K562 (cell line): ENCODE measurements around the gene CAMK2N1. TPM values are rescaled to one million over a fixed set of nuclear protein-coding genes. Genes with fewer than 3 reads are reported as not detected.

Source experiments
- ATAC-seq: fragments of 200-7000 bp; cut with Tn5 transposase; 3 replicates; pipeline ENCODE4 v1.9.1; 2020; ENCODE audit warnings: moderate library complexity
- BruUV-seq: library from RNA; stranded (reverse); fragments of 400-500 nt; replicated peaks from 2 replicates; lab custom pipeline; 2021; lab: Mats Ljungman, UMichigan
- CTCF ChIA-PET: fragments of 300-600 bp; formaldehyde crosslinking; extraction: SDS; loops from one replicate; lab custom pipeline; 2021; ENCODE audit warnings: low intra/inter-chr PET ratio; lab: Yijun Ruan, JAX
- POLR2A ChIA-PET: fragments of 300-600, 350-650 bp; sonication (Branson Sonifier 250); formaldehyde crosslinking; extraction: SDS; loops from one replicate; lab custom pipeline; 2021; ENCODE audit warnings: antibody characterized with exemption, inconsistent platforms; lab: Yijun Ruan, JAX
- DNase-seq, 4 experiments: peaks; one replicate each; pipeline versions ENCODE4 v3.0.0 to v3.0.0-alpha.2; 2011 to 2018; ENCODE audit warnings: low spot score in 3 of 4, mixed read lengths in 3 of 4; ENCODE audit errors: extremely low read depth in 1 of 4
- FAIRE-seq: peaks from 2 replicates; lab custom pipeline; 2011; peaks lifted over from hg19 to GRCh38; lab: Jason Lieb, UNC
- H2AFZ ChIP-seq: 2 replicates; pipeline ENCODE4 v1.6.0; 2011; ENCODE audit warnings: low read depth, low read length, control low read depth, inconsistent platforms
- H3K27ac ChIP-seq: fragments of 200-600 bp; 3 replicates; pipeline ENCODE4 v1.8.0; 2011; ENCODE audit warnings: low read depth, mild to moderate bottlenecking, control low read depth, inconsistent platforms, low read length, moderate library complexity, mixed read lengths; ENCODE audit errors: extremely low read depth
- H3K27me3 ChIP-seq, 2 experiments: fragments of 300-600 bp in 1 of 2; 2 replicates in 1 of 2; 3 replicates in 1 of 2; pipeline versions ENCODE4 v1.6.0 to v1.8.0; 2011; ENCODE audit warnings: inconsistent platforms in 2 of 2, low read length in 2 of 2, mild to moderate bottlenecking in 1 of 2, mixed read lengths in 1 of 2, moderate library complexity in 1 of 2; ENCODE audit not compliant: control insufficient read depth in 2 of 2, insufficient read depth in 2 of 2
- H3K36me3 ChIP-seq: fragments of 300-600 bp; 3 replicates; pipeline ENCODE4 v1.8.0; 2011; ENCODE audit warnings: mild to moderate bottlenecking, low read length, inconsistent platforms; ENCODE audit not compliant: control insufficient read depth, insufficient read depth
- H3K4me1 ChIP-seq, 2 experiments: fragments of 200-600 bp in 1 of 2; replicated peaks in 1 of 2; 2 replicates in 1 of 2; 3 replicates in 1 of 2; pipeline versions ENCODE4 v1.5.1 to v1.8.0; 2011; ENCODE audit warnings: inconsistent platforms in 2 of 2, low read length in 2 of 2, mild to moderate bottlenecking in 1 of 2, mixed read lengths in 1 of 2, moderate library complexity in 1 of 2; ENCODE audit not compliant: control insufficient read depth in 2 of 2, insufficient read depth in 2 of 2
- H3K4me2 ChIP-seq: 2 replicates; pipeline ENCODE4 v1.6.1; 2011; ENCODE audit warnings: low read length, control low read depth, inconsistent platforms, mixed read lengths; ENCODE audit not compliant: insufficient read depth
- H3K4me3 ChIP-seq: fragments of 200-600 bp; sonication (generic), shearing (Covaris generic); 2 replicates; pipeline ENCODE4 v1.5.1; 2016; ENCODE audit warnings: control low read depth, inconsistent platforms
- H3K79me2 ChIP-seq: fragments of 200-600 bp; 3 replicates; pipeline ENCODE4 v1.8.0; 2011; ENCODE audit warnings: low read length, inconsistent platforms; ENCODE audit not compliant: control insufficient read depth, insufficient read depth
- H3K9ac ChIP-seq, 2 experiments: 2 replicates each; pipeline versions ENCODE4 v1.6.0 to v1.6.1; 2011; ENCODE audit warnings: low read depth in 2 of 2, low read length in 2 of 2, control low read depth in 1 of 2, inconsistent platforms in 1 of 2, mild to moderate bottlenecking in 1 of 2, mixed read lengths in 1 of 2; ENCODE audit not compliant: insufficient read depth in 1 of 2
- H3K9me1 ChIP-seq: one replicate; pipeline ENCODE4 v1.6.0; 2011; ENCODE audit warnings: inconsistent platforms, mild to moderate bottlenecking, low read length, moderate library complexity; ENCODE audit not compliant: control insufficient read depth, insufficient read depth
- H3K9me3 ChIP-seq: replicated peaks from 2 replicates; pipeline ENCODE4 v1.5.1; 2011; ENCODE audit warnings: low read depth, low read length, inconsistent platforms; ENCODE audit not compliant: control insufficient read depth, insufficient read depth
- H4K20me1 ChIP-seq: replicated peaks from 2 replicates; pipeline ENCODE4 v1.6.1; 2011; ENCODE audit warnings: low read length, inconsistent platforms, mixed read lengths; ENCODE audit not compliant: control insufficient read depth, insufficient read depth
- ASH1L ChIP-seq: fragments of 450-650 bp; IDR thresholded peaks from 2 replicates; pipeline ENCODE4 v1.6.1; 2018; ENCODE audit warnings: borderline replicate concordance, mild to moderate bottlenecking, low read depth; ENCODE audit not compliant: partially characterized antibody
- BRF2 ChIP-seq: IDR thresholded peaks from 3 replicates; pipeline ENCODE4 v1.6.1; 2011; ENCODE audit warnings: borderline replicate concordance, mild to moderate bottlenecking; ENCODE audit not compliant: insufficient read length, insufficient read depth
- MAFK ChIP-seq: IDR thresholded peaks from 2 replicates; pipeline ENCODE4 v1.6.1; 2011; ENCODE audit warnings: low read length, improper control_type of control experiment
- SIN3A ChIP-seq, 2 experiments: fragments of 150-350 bp in 1 of 2; IDR thresholded peaks; 2 replicates each; pipeline ENCODE4 v1.6.1; 2011 to 2016; ENCODE audit warnings: borderline replicate concordance in 2 of 2, low read depth in 2 of 2, low read length in 2 of 2, mild to moderate bottlenecking in 2 of 2, moderate library complexity in 2 of 2; ENCODE audit not compliant: control insufficient read depth in 1 of 2
- WGBS: fragments of 100-300 bp; shearing (Covaris generic); methylation state at CpG from one replicate; pipeline ENCODE4 v1.1.6; 2016; ENCODE audit warnings: low coverage, mixed read lengths; ENCODE audit not compliant: insufficient coverage; ENCODE audit errors: missing lambda C conversion rate; 5-methylcytosine and 5-hydroxymethylcytosine counted together
- in situ Hi-C: fragments of 300-500 bp; cut with MboI; formaldehyde crosslinking; loops from 4 replicates; pipeline ENCODE4 v1.15.0; 2018; ENCODE audit warnings: inconsistent platforms, mixed read lengths
- intact Hi-C: fragments of 100-400 bp; cut with micrococcal nuclease; formaldehyde crosslinking; loops from 2 replicates; pipeline ENCODE4 v1.14.2; 2022
- polyA plus RNA-seq, 8 experiments: library from polyadenylated mRNA; depleted of rRNA in 4 of 8; stranded (reverse) in 5 of 8; unstranded in 3 of 8; fragments of >200 nt; fragmentation: Nextera tagmentation in 2 of 8; fragmentation: Illumina TruSeq in 1 of 8; extraction: Ambion mirVana in 2 of 8; extraction: Trizol in 1 of 8; gene quantifications; 2 replicates each; pipeline versions ENCODE4 v1.2.1 to v1.2.3, GENCODE V29; 2011 to 2014; ENCODE audit warnings: inconsistent platforms in 1 of 8, missing spikeins in 1 of 8
- total RNA-seq, 7 experiments: library from RNA; depleted of rRNA in 6 of 7; stranded (reverse); fragments of >200 nt in 6 of 7; fragmentation: Illumina TruSeq in 2 of 7; extraction: Trizol in 2 of 7; gene quantifications; 2 replicates each; pipeline versions ENCODE4 v1.2.1 to v1.2.3, GENCODE V29; 2011 to 2021; ENCODE audit warnings: low replicate concordance in 1 of 7

The CAMK2N1 gene
- total and polyA plus RNA-seq, 9 of the 15 experiments (the other 6 are each of a cell fraction or from before 2014, with no cell fraction given), result 0.09 to 1.4 (median 0.34) TPM

GRCh38 chr1:20487236-20487590, 1.2 kb upstream of the CAMK2N1 start:
- DNase-seq (no peak), ATAC-seq (no peak), FAIRE-seq (no peak)
- Histone ChIP-seq H3K9me3 (no peaks in the 10 kb centered on the region; the same call in 1 of the 2 replicates), H3K36me3 (no peaks in the 10 kb centered on the region), H3K27ac (no peak overlapping the region), H3K4me3 (no peak overlapping the region), H3K4me1 (peaks cover 0 to 35% of the 10 kb centered on the region in 2 experiments; a peak in 3 of 5 replicates), H3K9ac (no peak overlapping the region), H3K4me2 (no peak overlapping the region), H4K20me1 (peaks cover 6% of the 10 kb centered on the region), H2AFZ (no peak overlapping the region), H3K9me1 (no peaks in the 10 kb centered on the region), H3K27me3 (peaks cover 31 to 67% of the 10 kb centered on the region in 2 experiments), H3K79me2 (no peaks in the 10 kb centered on the region)
- POLR2A ChIA-PET, result interaction anchor here (0.8 kb wide), 1 partner anchor 692 kb away, joined by 5 read pairs; no protein-coding TSS in a partner anchor
- CTCF ChIA-PET, result no interaction called here
- 5% methylated on average over 4 of the region's 4 CpGs for WGBS
- intact Hi-C loops (no loop called here), in situ Hi-C loops (no loop called here)
- TF ChIP-seq ASH1L (no peak), SIN3A (IDR thresholded peaks at IDR 0.05; ENCODE audit: borderline replicate concordance in 2 of 2, control insufficient read depth in 1 of 2, low read depth in 2 of 2, low read length in 2 of 2) (no peak), MAFK (no peak), BRF2 (no peak)
- no TSS peak for BruUV-seq
